Suppressor macrophage (primary cell): ENCODE results near the gene BAIAP2L2.
A peak's percentile ranks its signal among the peaks of the same experiment; 100 is the strongest.
"Not testable (repeated sequence)": the region's sequence is repeated elsewhere in the genome, so short reads cannot be mapped to it uniquely, and the experiment has no call there.

ENCODE experiments used
- DNase-seq, 4 experiments: peaks; one replicate each; pipeline ENCODE4 v3.0.0-alpha.2; 2020 to 2022

The BAIAP2L2 gene

DNA sequence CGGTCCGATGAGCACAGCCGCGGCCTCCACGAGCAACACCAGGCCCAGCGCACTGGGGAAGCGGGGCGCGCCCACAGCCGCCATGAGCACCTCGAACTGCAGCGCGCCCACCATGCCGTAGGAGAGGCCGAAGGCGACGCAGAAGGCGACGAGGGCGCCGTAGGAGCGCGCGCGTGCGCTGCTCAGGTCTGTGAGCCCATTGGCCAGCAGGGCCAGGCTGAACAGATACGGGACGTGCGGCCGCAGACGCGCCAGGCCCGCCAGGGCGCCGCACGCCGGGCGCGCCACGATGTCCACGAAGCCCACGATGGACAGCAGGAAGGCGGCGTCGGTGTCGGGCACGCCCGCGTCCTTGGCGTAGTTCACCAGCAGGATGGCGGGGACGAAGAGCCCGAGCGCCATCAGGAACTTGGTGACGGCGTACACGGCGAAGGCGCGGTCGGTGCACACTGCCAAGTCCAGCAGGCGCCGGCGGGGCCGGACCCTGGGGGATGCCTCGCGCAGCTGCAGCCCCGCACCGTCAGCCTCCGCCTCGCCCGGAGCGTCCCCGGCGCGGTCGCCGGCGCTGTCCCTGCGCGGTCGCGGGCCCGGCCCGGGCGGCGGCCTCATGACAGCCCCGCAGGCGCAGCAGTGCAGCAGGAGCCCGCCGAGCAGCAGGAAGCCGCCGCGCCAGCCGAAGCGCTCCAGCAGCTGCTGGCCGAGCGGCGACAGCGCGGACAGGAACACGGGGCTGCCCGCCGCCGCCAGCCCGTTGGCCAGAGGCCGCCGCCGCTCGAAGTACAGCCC, 29.4 kb downstream of the BAIAP2L2 start:
- DNase-seq = peak in 3 of 4 experiments; percentile 46 to 68 (median 55)

- no peak for DNase-seq
These were observed 30.0 kb downstream of the BAIAP2L2 start for GRCh38 chr22:38080474-38080849.

DNA sequence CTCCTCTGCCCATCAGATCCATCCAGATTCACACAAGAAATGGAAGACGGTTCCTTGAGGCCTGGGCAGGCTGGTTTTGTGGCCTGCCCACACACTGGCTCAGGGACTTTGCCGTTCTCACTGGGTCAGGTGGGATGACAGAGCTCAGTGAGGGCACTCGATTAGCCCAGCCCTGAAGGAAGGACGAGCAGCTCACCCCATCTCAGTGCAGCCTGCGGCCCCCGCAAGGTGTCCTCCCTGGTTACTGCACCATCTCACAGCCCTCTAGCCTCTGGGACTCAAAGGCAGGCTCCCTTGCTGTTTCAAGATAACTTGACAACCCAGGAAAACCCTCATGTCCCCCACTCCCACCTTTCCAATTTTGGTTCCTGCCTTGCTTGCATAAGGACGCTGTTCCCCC, 30.7 kb downstream of the BAIAP2L2 start:
- no peak for DNase-seq

DNA sequence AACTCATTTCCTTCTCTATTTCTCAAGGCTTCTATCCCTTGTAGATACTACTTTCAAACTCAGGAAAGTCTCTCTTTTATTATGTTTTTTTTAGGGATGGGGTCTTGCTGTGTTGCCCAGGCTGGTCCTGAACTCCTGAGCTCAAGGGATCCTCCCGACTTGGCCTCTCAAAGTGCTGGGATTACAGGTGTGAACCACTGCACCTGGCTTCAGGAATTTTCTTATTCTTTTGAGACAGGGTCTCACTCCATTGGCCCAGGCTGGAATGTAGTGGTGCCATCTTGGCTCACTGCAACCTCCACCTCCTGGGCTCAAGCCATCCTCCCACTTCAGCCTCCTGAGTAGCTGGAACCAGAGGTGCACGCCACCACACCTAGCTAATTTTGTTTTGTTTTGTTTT, 31.3 kb downstream of the BAIAP2L2 start:
- DNase-seq = not testable (repeated sequence)

GRCh38 chr22:38078046-38078840, 32.2 kb downstream of the BAIAP2L2 start:
- DNase-seq = no peak

DNA sequence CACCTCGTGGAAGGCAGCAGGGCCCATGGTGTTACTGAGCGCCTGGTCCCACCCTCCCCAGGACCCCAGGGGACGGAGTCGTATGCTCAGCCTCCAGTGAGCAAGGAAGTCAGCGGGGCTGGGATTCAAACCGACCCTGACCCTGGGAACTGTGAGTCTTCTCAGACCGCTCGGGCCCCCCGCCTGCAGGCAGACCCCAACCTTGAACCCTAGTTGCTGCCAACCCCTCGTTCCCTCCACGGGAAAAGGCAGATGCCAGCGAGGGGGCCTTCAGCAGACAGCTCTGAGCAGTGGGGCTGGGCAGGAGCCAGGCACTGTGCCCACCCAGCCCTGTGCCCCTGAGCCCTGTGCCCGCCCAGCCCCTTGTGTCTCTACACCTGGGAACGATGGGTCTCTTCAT, 32.9 kb downstream of the BAIAP2L2 start:
- no peak for DNase-seq

- no peak for DNase-seq
These were observed 33.4 kb downstream of the BAIAP2L2 start for GRCh38 chr22:38077096-38077495.

DNA sequence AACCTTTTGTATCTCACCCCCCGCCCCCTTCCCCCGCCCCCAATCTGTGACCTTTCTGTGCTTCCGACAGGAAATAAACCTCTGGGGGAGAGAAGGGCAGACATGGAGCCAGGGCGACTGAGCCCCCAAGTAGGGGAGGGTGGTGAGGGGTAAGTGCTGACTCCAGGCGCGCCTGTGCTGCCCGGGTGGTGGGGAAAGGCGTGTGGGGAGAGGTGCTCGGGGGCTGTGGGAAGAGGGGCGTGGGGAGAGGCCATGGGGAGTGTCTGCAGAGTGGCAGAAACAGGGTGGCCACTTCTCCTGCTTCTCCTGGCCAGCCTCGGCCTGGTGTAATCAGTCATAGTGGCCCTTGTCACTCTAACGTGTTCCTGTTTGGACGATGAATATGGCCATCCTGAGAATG, 34.5 kb downstream of the BAIAP2L2 start:
- DNase-seq = no peak

DNA sequence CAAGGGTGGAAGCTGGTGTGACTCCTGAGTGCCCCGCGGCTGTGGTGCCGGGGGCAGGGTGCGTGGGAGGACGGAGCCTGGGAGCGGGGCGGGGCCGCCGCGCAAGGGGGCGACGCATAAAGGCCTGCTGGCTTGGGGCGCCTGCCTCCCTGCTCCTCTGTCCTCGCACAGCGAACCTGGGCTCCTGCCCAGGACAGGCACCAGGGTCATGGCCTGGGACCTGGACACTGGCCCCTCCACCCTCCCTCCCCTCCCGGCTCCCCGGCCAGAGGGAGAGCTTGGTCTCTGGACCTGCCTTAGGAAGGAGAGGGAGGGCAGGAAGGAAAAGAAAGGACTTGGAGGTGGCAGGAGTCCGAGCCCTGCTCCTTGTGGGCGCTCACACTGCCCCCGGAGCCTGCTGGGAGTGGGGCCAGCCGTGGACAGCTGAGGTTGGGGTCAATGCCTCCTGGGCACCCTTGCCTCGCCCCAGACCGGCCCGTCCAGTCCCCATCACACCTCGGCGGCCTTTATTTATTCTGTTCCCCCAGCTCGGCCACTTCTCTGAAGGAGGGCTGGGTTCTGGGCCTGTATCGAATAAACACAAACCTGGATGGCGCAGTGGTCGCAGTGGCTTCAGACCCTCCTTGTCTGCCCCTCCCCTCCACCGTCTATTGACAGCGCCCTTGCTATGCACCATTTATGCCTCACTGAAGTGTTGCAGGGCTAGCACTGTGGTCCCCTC, 35.2 kb downstream of the BAIAP2L2 start:
- DNase-seq = no peak

- no peak for DNase-seq
These were observed 36.0 kb downstream of the BAIAP2L2 start for GRCh38 chr22:38074181-38075104.

DNA sequence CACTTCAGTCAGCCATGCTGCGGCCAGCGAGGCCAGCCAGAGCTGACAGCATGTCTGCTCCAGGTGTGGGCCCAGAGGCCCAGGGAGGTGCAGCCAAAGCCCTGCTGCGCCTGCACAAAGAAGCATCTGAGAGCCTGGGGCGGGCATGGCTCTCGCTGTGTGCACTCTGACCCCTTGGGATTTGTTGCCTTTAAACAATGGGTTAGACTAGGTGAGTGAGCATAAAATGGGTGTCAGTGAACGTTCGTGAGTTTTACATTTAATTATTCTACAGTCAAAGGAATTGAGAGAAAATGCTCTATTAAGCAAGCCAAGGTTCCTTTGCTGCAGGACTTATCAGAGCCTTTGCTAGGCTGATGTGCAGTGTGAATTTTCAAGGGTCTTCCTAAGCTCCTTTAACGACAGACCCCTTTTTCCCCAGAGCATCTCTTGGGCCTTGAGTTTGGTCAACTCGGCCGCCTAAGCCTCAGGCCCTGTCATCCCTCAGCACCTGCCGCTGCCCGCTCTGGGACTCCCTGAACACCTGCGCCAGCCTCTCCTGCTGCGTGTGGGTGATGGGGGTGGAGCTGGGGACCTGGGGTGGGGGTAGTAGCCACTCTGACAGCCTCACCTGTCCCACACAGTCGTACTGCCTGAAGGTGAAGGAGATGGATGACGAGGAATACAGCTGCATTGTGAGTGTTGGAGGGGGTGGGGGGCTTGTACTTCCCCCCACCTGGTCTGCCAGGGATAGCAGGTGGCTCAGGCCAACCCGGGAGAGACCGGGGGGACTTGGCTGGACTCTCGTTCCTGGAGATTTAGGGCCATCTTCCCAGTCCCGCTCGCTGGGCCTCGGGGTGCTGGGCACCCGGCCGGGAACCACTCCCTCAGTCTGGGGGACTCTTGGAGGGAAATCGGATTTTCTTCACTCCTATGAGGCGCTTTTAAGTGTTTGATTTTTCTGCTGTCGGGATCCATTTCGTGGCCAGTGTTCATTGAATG, 37.0 kb downstream of the BAIAP2L2 start:
- DNase-seq = no peak

DNA sequence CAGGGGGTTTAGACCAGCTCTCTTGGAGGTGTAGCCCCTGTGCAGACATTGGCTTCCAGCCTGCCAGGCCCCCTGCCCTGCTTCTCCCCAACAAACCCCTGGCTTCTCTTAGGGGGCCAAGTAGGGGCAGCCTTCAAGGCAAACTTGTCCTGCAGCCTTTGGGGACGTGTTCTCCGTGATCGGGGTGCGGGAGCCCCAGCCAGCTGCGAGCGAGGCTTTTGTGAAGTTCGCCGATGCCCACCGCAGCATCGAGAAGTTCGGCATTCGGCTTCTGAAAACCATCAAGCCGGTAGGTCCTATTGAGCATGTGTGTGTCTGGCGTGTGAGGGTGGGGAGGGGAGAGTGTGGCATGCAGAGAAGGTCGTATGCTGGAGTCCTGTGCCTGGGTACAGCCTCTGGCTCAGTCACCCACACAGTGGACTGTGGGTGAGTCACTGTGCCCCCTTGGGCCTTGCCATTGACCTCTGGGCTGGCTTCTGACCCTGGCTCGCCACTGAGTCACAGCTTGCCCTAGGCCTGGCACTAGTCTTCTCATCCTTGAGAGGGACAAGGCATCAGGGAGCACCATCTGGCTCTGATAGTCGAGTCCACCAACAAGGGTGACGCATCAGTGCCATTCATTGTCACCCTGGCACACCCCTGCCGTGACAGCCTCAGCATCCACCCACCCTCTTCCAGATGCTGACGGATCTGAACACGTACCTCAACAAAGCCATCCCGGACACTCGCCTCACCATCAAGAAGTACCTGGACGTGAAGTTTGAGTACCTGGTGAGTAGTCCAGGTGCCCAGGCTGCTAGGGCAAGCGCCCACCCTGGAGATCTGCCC, 37.9 kb downstream of the BAIAP2L2 start:
- DNase-seq = no peak

- no peak for DNase-seq
These were observed 38.8 kb downstream of the BAIAP2L2 start for GRCh38 chr22:38071421-38072321.

GRCh38 chr22:38070250-38070921, 40.1 kb downstream of the BAIAP2L2 start:
- no peak for DNase-seq

DNA sequence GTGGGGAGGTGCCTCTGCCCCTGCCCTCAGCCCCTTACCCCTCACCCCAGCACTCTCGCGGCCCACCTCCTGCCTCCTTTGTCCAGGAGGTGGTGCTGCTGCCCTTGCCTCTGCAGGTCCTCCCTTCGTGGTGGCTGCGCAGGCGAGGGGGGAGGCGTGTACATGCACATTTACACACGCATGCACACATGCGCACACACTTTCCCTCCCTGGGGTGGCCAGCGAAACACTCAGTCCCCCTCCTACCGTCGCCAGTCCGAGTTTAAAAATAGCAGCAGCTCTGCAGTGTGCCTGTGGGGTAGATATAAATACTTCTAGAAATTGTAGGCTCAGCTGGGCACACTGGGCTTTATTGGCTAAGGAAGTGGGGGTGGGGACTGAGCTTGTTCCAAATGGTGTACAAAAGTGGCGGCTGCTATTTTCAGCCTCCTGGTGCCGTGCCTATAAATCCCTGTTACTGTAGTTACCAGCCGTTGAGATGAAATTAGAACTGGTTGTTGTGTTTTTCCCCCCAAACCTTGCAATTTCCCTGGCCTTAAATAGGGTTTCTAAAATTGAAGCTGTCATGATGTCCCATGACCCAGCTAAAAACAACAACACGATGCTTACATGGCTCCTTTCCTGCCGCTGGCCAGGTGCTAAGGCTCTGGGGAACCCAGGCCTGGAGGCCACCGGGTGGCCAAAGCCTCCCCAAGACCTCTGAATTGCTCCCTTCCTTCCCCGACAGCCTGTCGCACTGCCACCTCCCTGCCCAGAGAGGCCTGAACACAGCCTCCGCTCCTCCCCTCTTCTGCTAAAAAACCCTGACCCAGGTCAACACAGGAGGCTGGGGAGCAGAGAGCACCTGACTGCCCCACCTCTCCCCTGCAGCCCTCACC, 40.9 kb downstream of the BAIAP2L2 start:
- no peak for DNase-seq

DNA sequence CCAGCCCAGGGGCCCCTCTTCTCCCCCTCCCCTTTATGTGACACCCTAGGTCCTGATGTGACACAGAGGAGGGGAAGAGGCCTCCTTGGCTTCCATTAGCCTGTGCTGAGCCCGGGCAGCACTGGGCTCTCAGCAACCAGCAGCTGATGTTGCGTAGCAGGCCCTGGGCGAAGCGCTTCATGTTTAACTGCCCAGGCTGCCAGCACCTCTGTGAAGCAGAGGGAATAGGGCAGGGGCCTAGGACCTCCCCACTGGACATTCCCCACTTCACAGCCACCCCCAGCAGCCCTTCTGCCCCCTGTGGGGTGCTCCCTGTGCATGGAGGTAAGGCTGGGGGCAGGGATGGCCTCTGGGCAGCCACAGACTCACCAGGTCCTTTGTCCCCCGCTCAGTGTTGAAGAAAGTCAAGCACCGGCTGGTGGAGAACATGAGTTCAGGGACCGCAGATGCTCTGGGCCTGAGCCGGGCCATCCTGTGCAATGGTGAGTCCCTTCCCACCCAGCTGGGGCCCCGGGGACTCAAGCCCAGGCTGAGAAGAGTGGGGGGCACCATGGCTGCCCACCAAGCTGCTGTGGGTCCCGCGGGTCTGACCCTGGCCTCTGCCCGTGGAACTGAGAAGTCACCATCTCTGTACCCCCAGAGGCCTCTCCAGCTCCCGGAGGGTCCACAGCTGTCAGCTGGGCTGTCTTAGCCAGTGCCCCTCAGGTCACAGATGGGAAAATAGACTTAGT, 41.7 kb downstream of the BAIAP2L2 start:
- DNase-seq = no peak
